OCI-LY7 (cell line): ENCODE results near the gene SERINC3. TPM values are rescaled to one million over a fixed set of nuclear protein-coding genes. Genes with fewer than 3 reads are reported as not detected.
A peak's percentile ranks its signal among the peaks of the same experiment; 100 is the strongest.

Experiments
- BruUV-seq: library from RNA; stranded (reverse); fragments of 400-500 nt; replicated peaks from 2 replicates; lab custom pipeline; 2021; lab: Mats Ljungman, UMichigan
- CTCF ChIA-PET: fragments of 300-600 bp; sonication (Branson Sonifier 250); formaldehyde crosslinking; loops from one replicate; lab custom pipeline; 2022; ENCODE audit warnings: antibody characterized with exemption; ENCODE audit not compliant: unreplicated experiment; lab: Charles Lee
- POLR2A ChIA-PET: fragments of 300-600 bp; sonication (Branson Sonifier 250); formaldehyde crosslinking; loops from one replicate; lab custom pipeline; 2022; ENCODE audit warnings: antibody characterized with exemption; lab: Charles Lee
- DNase-seq: peaks from one replicate; pipeline ENCODE4 v3.0.0-alpha.2; 2015; ENCODE audit warnings: low spot score
- H2AFZ ChIP-seq: fragments of 200-600 bp; sonication (generic), shearing (Covaris generic); 2 replicates; pipeline ENCODE4 v1.6.1; 2014; ENCODE audit warnings: mild to moderate bottlenecking, antibody characterized with exemption, low read length, moderate library complexity
- H3K27ac ChIP-seq: fragments of 200-600 bp; sonication (generic); 2 replicates; pipeline ENCODE4 v1.5.1; 2014; ENCODE audit warnings: mixed run types, low read depth, mild to moderate bottlenecking, moderate library complexity, low read length, inconsistent platforms; ENCODE audit not compliant: poor library complexity, severe bottlenecking
- H3K36me3 ChIP-seq: fragments of 200-600 bp; sonication (generic); 2 replicates; pipeline ENCODE4 v1.6.1; 2014; ENCODE audit warnings: mild to moderate bottlenecking, antibody characterized with exemption, low read length, moderate library complexity, mixed read lengths; ENCODE audit not compliant: insufficient read depth
- H3K4me1 ChIP-seq: fragments of 200-600 bp; sonication (generic); 2 replicates; pipeline ENCODE4 v1.5.1; 2014; ENCODE audit warnings: mild to moderate bottlenecking, low read length; ENCODE audit not compliant: insufficient read depth, poor library complexity, severe bottlenecking
- H3K4me2 ChIP-seq: fragments of 200-600 bp; sonication (generic); 2 replicates; pipeline ENCODE4 v1.6.1; 2014; ENCODE audit warnings: mild to moderate bottlenecking, low read length
- H3K4me3 ChIP-seq: fragments of 200-600 bp; sonication (generic); 2 replicates; pipeline ENCODE4 v1.5.1; 2014; ENCODE audit warnings: mild to moderate bottlenecking, low read depth, low read length; ENCODE audit not compliant: poor library complexity, severe bottlenecking
- H3K79me2 ChIP-seq: fragments of 200-600 bp; sonication (generic); 2 replicates; pipeline ENCODE4 v1.6.1; 2016; ENCODE audit warnings: low read depth, mild to moderate bottlenecking, low read length, moderate library complexity, mixed read lengths; ENCODE audit not compliant: insufficient read depth
- H3K9me2 ChIP-seq: fragments of 200-600 bp; sonication (generic); 2 replicates; pipeline ENCODE4 v1.6.1; 2016; ENCODE audit warnings: mild to moderate bottlenecking, low read length, mixed read lengths; ENCODE audit not compliant: insufficient read depth
- H3K9me3 ChIP-seq: fragments of 200-600 bp; sonication (generic); 2 replicates; pipeline ENCODE4 v1.6.1; 2014; ENCODE audit warnings: mild to moderate bottlenecking, mixed run types, low read length, mixed read lengths
- H4K20me1 ChIP-seq: fragments of 200-600 bp; sonication (generic); 2 replicates; pipeline ENCODE4 v1.6.1; 2014; ENCODE audit warnings: mild to moderate bottlenecking, antibody characterized with exemption, low read length, moderate library complexity, mixed read lengths; ENCODE audit not compliant: insufficient read depth
- EZH2phosphoT487 ChIP-seq: fragments of 200-600 bp; sonication (generic); IDR thresholded peaks from 2 replicates; pipeline ENCODE4 v1.6.1; 2018; ENCODE audit warnings: low read depth, borderline replicate concordance, mild to moderate bottlenecking, mixed run types, antibody characterized with exemption, low read length, moderate library complexity, mixed read lengths
- intact Hi-C: fragments of 100-400 bp; cut with micrococcal nuclease; formaldehyde crosslinking; loops from one replicate; pipeline ENCODE4 v1.10.0; 2022; ENCODE audit not compliant: unreplicated experiment
- total RNA-seq, 2 experiments: library from RNA; depleted of rRNA in 1 of 2; stranded (reverse); fragments of >200 nt in 1 of 2; shearing (Covaris generic) in 1 of 2; gene quantifications; 2 replicates each; pipeline ENCODE4 v1.2.3, GENCODE V29; 2014 to 2022
- TF ChIP-seq, protein P1 (sequence below): fragments of 200-600 bp; sonication (generic); conservative IDR thresholded peaks from 2 replicates; pipeline ENCODE4 v1.5.1; 2014; ENCODE audit warnings: mild to moderate bottlenecking, antibody characterized with exemption, low read length, moderate library complexity, mixed read lengths

The SERINC3 gene
- total RNA-seq, 2 experiments from 2014 or later: 24.4 to 55.4 TPM

DNA sequence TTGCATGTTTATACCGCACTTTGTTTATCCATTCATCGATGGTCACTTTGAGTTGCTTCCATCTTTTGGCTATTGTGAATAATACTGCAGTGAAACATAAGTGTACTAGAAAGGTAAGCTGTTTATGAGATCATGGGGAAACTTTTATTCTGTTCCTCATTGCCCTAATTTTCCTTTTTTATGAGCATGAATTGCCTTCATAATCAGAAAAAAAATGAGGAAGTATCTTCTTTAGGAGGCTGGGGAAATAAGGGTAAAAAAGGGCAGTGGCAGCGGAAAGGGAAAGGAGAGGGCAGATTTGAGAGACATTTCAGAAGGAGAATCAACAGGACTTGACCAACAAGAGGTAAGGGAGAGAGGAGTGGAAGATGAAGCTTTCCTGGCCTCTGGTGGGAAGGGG, 14.3 kb upstream of the SERINC3 start:
- Histone ChIP-seq H3K4me1 (peaks cover 16% of the 10 kb centered on the region), H3K36me3 (no peaks in the 10 kb centered on the region), H3K27ac (no peak overlapping the region), H3K9me2 (no peaks in the 10 kb centered on the region), H3K4me3 (no peak overlapping the region), H3K79me2 (no peaks in the 10 kb centered on the region), H3K9me3 (no peaks in the 10 kb centered on the region), H2AFZ (no peak overlapping the region), H4K20me1 (no peaks in the 10 kb centered on the region), H3K4me2 (no peak overlapping the region)
- BruUV-seq: no TSS peak
- CTCF ChIA-PET: no interaction called here
- POLR2A ChIA-PET: interaction anchor here (0.8 to 1.2 kb wide), 2 partner anchors 15 to 146 kb away, joined by 3 read pairs; partner anchors contain the start of gene SERINC3
- intact Hi-C loops: no loop called here
- TF ChIP-seq EZH2phosphoT487: no peak
- TF ChIP-seq, protein P1, sequence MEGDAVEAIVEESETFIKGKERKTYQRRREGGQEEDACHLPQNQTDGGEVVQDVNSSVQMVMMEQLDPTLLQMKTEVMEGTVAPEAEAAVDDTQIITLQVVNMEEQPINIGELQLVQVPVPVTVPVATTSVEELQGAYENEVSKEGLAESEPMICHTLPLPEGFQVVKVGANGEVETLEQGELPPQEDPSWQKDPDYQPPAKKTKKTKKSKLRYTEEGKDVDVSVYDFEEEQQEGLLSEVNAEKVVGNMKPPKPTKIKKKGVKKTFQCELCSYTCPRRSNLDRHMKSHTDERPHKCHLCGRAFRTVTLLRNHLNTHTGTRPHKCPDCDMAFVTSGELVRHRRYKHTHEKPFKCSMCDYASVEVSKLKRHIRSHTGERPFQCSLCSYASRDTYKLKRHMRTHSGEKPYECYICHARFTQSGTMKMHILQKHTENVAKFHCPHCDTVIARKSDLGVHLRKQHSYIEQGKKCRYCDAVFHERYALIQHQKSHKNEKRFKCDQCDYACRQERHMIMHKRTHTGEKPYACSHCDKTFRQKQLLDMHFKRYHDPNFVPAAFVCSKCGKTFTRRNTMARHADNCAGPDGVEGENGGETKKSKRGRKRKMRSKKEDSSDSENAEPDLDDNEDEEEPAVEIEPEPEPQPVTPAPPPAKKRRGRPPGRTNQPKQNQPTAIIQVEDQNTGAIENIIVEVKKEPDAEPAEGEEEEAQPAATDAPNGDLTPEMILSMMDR: no peak
- no peak for DNase-seq

- ChIA-PET POLR2A (no interaction called here), CTCF (no interaction called here)
- Histone ChIP-seq H3K4me2 (no peak overlapping the region), H3K27ac (no peak overlapping the region), H4K20me1 (no peaks in the 10 kb centered on the region), H3K36me3 (no peaks in the 10 kb centered on the region), H3K9me3 (no peaks in the 10 kb centered on the region), H3K4me3 (no peak overlapping the region), H3K9me2 (no peaks in the 10 kb centered on the region), H2AFZ (no peak overlapping the region), H3K4me1 (peaks cover 21% of the 10 kb centered on the region), H3K79me2 (no peaks in the 10 kb centered on the region)
- DNase-seq: no peak
- intact Hi-C loops: no loop called here
- TF ChIP-seq EZH2phosphoT487: no peak
- TF ChIP-seq, protein P1: no peak
- no TSS peak for BruUV-seq
Observed at GRCh38 chr20:44533928-44534327, 12.1 kb upstream of the SERINC3 start.

GRCh38 chr20:44532981-44533331, 11.1 kb upstream of the SERINC3 start:
- no peak overlapping the region for H3K4me3 ChIP-seq
- TF ChIP-seq EZH2phosphoT487: no peak
- no peaks in the 10 kb centered on the region for H3K79me2 ChIP-seq
- intact Hi-C loops: no loop called here
- no peaks in the 10 kb centered on the region for H4K20me1 ChIP-seq
- no peak for DNase-seq
- H3K36me3 ChIP-seq: no peaks in the 10 kb centered on the region
- H3K4me2 ChIP-seq: peak overlapping the region; percentile 79
- no peaks in the 10 kb centered on the region for H3K9me2 ChIP-seq
- H3K27ac ChIP-seq: no peak overlapping the region
- no peaks in the 10 kb centered on the region for H3K9me3 ChIP-seq
- ChIA-PET POLR2A (no interaction called here), CTCF (no interaction called here)
- H2AFZ ChIP-seq: no peak overlapping the region
- peaks cover 21% of the 10 kb centered on the region for H3K4me1 ChIP-seq
- no TSS peak for BruUV-seq
